ENCODE measurements around the gene ADAMTS18.

- no peak for TF ChIP-seq CTCF (IDR thresholded peaks at IDR 0.05)
- TF ChIP-seq POLR2A (IDR thresholded peaks at IDR 0.05): no peak
Measured at GRCh38 chr16:77399546-77399945, 35.3 kb downstream of the ADAMTS18 start.

Measured in body of pancreas (tissue), 4 donors.